Measurements from ENCODE around the gene L3MBTL4.

The L3MBTL4 gene

GRCh38 chr18:5966514-5966913, 448.2 kb downstream of the L3MBTL4 start:
- TF ChIP-seq CTCF (IDR thresholded peaks at IDR 0.05; ENCODE audit: low read depth, low read length): no peak
- H3K4me3 ChIP-seq (ENCODE audit: low read depth, low read length): no peak overlapping the region
- no peaks in the 10 kb centered on the region for H3K36me3 ChIP-seq
- H3K27me3 ChIP-seq (ENCODE audit: insufficient read depth, low read depth, severe bottlenecking): peaks cover 30% of the 10 kb centered on the region
- DNase-seq: no peak
- H3K9me3 ChIP-seq (ENCODE audit: severe bottlenecking): no peaks in the 10 kb centered on the region
- H3K27ac ChIP-seq: no peak overlapping the region

GRCh38 chr18:5964996-5965395, 449.7 kb downstream of the L3MBTL4 start:
- no peak for TF ChIP-seq CTCF (IDR thresholded peaks at IDR 0.05; ENCODE audit: low read depth, low read length)
- Histone ChIP-seq H3K36me3 (no peaks in the 10 kb centered on the region), H3K27ac (no peak overlapping the region), H3K9me3 (ENCODE audit: severe bottlenecking) (no peaks in the 10 kb centered on the region), H3K4me3 (ENCODE audit: low read depth, low read length) (no peak overlapping the region), H3K27me3 (ENCODE audit: insufficient read depth, low read depth, severe bottlenecking) (peaks cover 31% of the 10 kb centered on the region)
- no peak for DNase-seq

GRCh38 chr18:5964596-5964995, 450.1 kb downstream of the L3MBTL4 start:
- Histone ChIP-seq H3K36me3 (no peaks in the 10 kb centered on the region), H3K9me3 (ENCODE audit: severe bottlenecking) (no peaks in the 10 kb centered on the region), H3K27ac (no peak overlapping the region), H3K4me3 (ENCODE audit: low read depth, low read length) (no peak overlapping the region), H3K27me3 (ENCODE audit: insufficient read depth, low read depth, severe bottlenecking) (peaks cover 32% of the 10 kb centered on the region)
- no peak for DNase-seq
- TF ChIP-seq CTCF (IDR thresholded peaks at IDR 0.05; ENCODE audit: low read depth, low read length): no peak

GRCh38 chr18:5964108-5964507, 450.6 kb downstream of the L3MBTL4 start:
- no peaks in the 10 kb centered on the region for H3K36me3 ChIP-seq
- H3K27ac ChIP-seq: no peak overlapping the region
- no peak overlapping the region for H3K4me3 ChIP-seq (ENCODE audit: low read depth, low read length)
- H3K27me3 ChIP-seq (ENCODE audit: insufficient read depth, low read depth, severe bottlenecking): peaks cover 36% of the 10 kb centered on the region
- H3K9me3 ChIP-seq (ENCODE audit: severe bottlenecking): no peaks in the 10 kb centered on the region
- TF ChIP-seq CTCF (IDR thresholded peaks at IDR 0.05; ENCODE audit: low read depth, low read length): no peak
- DNase-seq: no peak

- no peak for TF ChIP-seq CTCF (IDR thresholded peaks at IDR 0.05; ENCODE audit: low read depth, low read length)
- H3K4me3 ChIP-seq (ENCODE audit: low read depth, low read length): no peak overlapping the region
- no peak for DNase-seq
- peaks cover 40% of the 10 kb centered on the region for H3K27me3 ChIP-seq (ENCODE audit: insufficient read depth, low read depth, severe bottlenecking)
- no peak overlapping the region for H3K27ac ChIP-seq
- H3K36me3 ChIP-seq: no peaks in the 10 kb centered on the region
- H3K9me3 ChIP-seq (ENCODE audit: severe bottlenecking): no peaks in the 10 kb centered on the region
Observed at GRCh38 chr18:5963267-5963666, 451.4 kb downstream of the L3MBTL4 start.

GRCh38 chr18:5962362-5962761, 452.3 kb downstream of the L3MBTL4 start:
- Histone ChIP-seq H3K4me3 (ENCODE audit: low read depth, low read length) (no peak overlapping the region), H3K9me3 (ENCODE audit: severe bottlenecking) (no peaks in the 10 kb centered on the region), H3K36me3 (no peaks in the 10 kb centered on the region), H3K27ac (no peak overlapping the region), H3K27me3 (ENCODE audit: insufficient read depth, low read depth, severe bottlenecking) (peaks cover 37% of the 10 kb centered on the region)
- DNase-seq: no peak
- TF ChIP-seq CTCF (IDR thresholded peaks at IDR 0.05; ENCODE audit: low read depth, low read length): no peak

All from WERI-Rb-1 (cell line).